Colonic mucosa (tissue), 4 donors: ENCODE data around the gene CCDC63. TPM values are rescaled to one million over a fixed set of nuclear protein-coding genes. Genes with fewer than 3 reads are reported as not detected.

Experiments used
- DNase-seq: peaks from one replicate; pipeline ENCODE4 v3.0.0-alpha.2; 2020
- H3K27ac ChIP-seq: fragments of 200-600 bp; one replicate; pipeline ENCODE4 v1.8.0; 2021
- H3K27me3 ChIP-seq: fragments of 200-600 bp; one replicate; pipeline ENCODE4 v1.8.0; 2021
- H3K36me3 ChIP-seq: fragments of 200-600 bp; one replicate; pipeline ENCODE4 v1.8.0; 2021
- H3K4me1 ChIP-seq: fragments of 200-600 bp; one replicate; pipeline ENCODE4 v1.8.0; 2021; ENCODE audit warnings: mild to moderate bottlenecking
- H3K4me3 ChIP-seq: fragments of 200-600 bp; one replicate; pipeline ENCODE4 v1.8.0; 2021
- H3K9ac ChIP-seq, 2 donors: one replicate each; pipeline ENCODE4 v1.7.0; 2013; ENCODE audit warnings: control low read depth in 2 of 2, low read depth in 2 of 2, low read length in 2 of 2
- H3K9me3 ChIP-seq: fragments of 200-600 bp; one replicate; pipeline ENCODE4 v1.8.0; 2021
- intact Hi-C: fragments of 100-400 bp; cut with DNase I; formaldehyde crosslinking; loops from one replicate; pipeline ENCODE4 v1.14.1; 2022
- total RNA-seq, 2 donors: library from RNA; stranded (reverse); fragmentation: NEBNext Ultra II Directional in 1 of 2; extraction: Animal tissue kit (Norgen Biotek cat#: 25700) in 1 of 2; gene quantifications; one replicate each; pipeline ENCODE4 v1.2.1, GENCODE V29; 2021
- TF ChIP-seq, protein P1 (sequence below): fragments of 200-600 bp; IDR thresholded peaks from one replicate; pipeline ENCODE4 v1.8.0; 2022; ENCODE audit warnings: antibody characterized with exemption, mild to moderate bottlenecking
- donor health status: healthy.
- donor health status: DM: no; HTN: no; CAD: no.
- donor health status: DM: no; HTN: no; CAD: no.

CCDC63 gene
- total RNA-seq, 2 donors from 2014 or later, result not detected

DNA sequence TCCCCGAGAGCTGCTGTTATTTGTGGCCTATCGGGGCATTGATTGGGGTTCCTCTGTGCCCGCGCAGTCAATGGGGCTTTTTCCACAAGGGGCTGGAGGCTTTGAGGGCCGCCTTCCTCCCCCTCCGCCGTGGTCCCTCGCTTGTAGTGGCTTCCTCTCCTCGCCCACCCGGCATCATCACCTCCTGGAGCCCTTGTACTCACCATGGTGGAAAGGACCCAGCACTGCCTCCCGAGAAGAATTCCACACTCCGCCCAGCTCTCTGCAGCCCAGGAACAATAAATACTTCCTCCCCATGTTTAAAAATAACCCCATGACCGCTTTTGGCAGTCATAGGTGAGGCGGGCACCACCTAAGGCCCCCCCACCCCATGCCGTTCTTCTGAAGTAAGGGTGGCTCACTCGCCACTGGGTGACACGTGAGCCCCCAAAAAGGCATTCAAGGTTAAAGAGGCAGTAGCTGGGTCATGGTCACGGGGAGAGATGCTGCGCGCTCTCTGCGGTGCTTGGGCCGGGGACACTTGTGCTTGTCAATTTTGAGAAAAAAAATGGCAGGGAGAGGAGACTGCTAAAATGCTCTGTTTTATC, 73.6 kb downstream of the CCDC63 start, which contains the start of gene MYL2:
MYL2 (minus strand) TSS at position 256 of the 587 bp plus-strand sequence; CDS start at position 206, 50 bp downstream.
- no peak for DNase-seq
- intact Hi-C loops, result no loop called here
- no peaks in the 10 kb centered on the region for H3K4me1 ChIP-seq

DNA sequence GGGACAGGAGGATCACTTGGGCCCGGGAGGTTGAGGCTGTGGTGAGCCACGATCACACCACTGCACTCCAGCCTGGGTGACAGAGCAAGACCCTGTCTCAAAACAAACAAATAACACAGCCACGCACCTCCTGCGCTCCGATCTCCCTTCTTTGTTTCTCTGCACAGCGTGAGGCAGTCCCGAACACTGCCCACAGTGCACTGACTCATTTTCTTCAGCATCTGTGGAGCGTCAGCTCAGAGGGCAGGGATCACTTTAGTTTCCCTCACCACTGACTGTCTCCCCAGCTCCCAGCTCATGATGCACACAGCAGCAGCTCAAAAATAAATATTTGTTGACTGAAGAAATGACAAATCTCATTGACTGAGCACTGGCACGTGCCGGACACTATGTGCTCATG, 74.5 kb downstream of the CCDC63 start:
- TF ChIP-seq, protein P1, sequence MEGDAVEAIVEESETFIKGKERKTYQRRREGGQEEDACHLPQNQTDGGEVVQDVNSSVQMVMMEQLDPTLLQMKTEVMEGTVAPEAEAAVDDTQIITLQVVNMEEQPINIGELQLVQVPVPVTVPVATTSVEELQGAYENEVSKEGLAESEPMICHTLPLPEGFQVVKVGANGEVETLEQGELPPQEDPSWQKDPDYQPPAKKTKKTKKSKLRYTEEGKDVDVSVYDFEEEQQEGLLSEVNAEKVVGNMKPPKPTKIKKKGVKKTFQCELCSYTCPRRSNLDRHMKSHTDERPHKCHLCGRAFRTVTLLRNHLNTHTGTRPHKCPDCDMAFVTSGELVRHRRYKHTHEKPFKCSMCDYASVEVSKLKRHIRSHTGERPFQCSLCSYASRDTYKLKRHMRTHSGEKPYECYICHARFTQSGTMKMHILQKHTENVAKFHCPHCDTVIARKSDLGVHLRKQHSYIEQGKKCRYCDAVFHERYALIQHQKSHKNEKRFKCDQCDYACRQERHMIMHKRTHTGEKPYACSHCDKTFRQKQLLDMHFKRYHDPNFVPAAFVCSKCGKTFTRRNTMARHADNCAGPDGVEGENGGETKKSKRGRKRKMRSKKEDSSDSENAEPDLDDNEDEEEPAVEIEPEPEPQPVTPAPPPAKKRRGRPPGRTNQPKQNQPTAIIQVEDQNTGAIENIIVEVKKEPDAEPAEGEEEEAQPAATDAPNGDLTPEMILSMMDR, result no peak
- Histone ChIP-seq H3K36me3 (no peaks in the 10 kb centered on the region), H3K4me3 (no peak overlapping the region), H3K9me3 (no peaks in the 10 kb centered on the region), H3K9ac (no peak overlapping the region), H3K27ac (no peak overlapping the region), H3K27me3 (no peaks in the 10 kb centered on the region), H3K4me1 (no peaks in the 10 kb centered on the region)
- intact Hi-C loops, result no loop called here
- DNase-seq, result no peak

More for the DNA sequence above, 73.6 kb downstream of the CCDC63 start, which contains the start of gene MYL2:
- Histone ChIP-seq H3K9me3 (no peaks in the 10 kb centered on the region), H3K27ac (no peak within 1 kb of the TSS), H3K27me3 (no peaks in the 10 kb centered on the region), H3K36me3 (no peaks in the 10 kb centered on the region), H3K4me3 (no peak within 1 kb of the TSS), H3K9ac (no peak within 1 kb of the TSS)
- TF ChIP-seq, protein P1, result no peak

DNA sequence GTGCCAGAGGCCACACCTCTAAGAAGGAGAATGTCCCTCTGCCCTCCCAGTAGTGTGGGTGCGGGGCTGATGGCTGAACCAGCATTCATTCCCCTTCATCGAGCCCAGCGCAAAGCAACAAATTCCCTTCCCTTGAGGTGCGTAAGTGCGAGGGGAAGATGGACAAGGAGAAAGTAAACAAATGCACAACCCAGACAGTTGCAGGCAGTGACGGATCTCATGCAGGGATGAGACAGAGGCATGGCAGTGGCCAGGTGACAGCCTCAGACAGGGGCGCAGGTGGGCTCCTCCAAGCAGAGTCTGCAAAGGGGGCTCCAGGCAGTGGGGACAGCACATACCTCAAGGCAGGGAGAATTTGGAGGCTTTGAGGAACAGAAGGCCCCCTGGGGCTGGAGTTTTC, 75.9 kb downstream of the CCDC63 start:
- no peak for DNase-seq
- H3K9ac ChIP-seq, result no peak overlapping the region
- no peaks in the 10 kb centered on the region for H3K9me3 ChIP-seq
- no peaks in the 10 kb centered on the region for H3K27me3 ChIP-seq
- H3K4me1 ChIP-seq, result no peaks in the 10 kb centered on the region
- no peak overlapping the region for H3K27ac ChIP-seq
- TF ChIP-seq, protein P1, result no peak
- no peaks in the 10 kb centered on the region for H3K36me3 ChIP-seq
- intact Hi-C loops, result no loop called here
- H3K4me3 ChIP-seq, result no peak overlapping the region

DNA sequence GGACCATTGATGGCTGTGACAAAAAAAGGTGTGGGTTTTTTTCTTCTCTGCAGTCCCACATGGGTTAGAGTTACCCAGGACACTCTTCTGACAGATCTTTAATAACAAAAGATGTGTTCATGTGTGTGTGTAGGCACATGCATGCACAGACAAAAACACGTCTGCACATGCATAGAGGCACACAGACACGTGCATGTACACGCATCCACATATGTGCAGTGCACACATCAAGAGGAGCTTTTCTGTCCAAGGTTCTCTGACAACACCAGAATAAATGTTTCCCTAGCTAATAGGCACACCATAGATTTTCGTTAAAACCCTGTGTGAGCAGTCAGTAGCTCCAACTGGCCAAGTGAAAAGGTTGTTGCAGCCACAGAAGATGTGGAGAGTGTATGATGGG, 76.4 kb downstream of the CCDC63 start:
- Histone ChIP-seq H3K27ac (no peak overlapping the region), H3K9ac (no peak overlapping the region), H3K36me3 (no peaks in the 10 kb centered on the region), H3K4me3 (no peak overlapping the region), H3K9me3 (no peaks in the 10 kb centered on the region), H3K4me1 (no peaks in the 10 kb centered on the region), H3K27me3 (no peaks in the 10 kb centered on the region)
- TF ChIP-seq, protein P1, result no peak
- intact Hi-C loops, result no loop called here
- DNase-seq, result no peak

DNA sequence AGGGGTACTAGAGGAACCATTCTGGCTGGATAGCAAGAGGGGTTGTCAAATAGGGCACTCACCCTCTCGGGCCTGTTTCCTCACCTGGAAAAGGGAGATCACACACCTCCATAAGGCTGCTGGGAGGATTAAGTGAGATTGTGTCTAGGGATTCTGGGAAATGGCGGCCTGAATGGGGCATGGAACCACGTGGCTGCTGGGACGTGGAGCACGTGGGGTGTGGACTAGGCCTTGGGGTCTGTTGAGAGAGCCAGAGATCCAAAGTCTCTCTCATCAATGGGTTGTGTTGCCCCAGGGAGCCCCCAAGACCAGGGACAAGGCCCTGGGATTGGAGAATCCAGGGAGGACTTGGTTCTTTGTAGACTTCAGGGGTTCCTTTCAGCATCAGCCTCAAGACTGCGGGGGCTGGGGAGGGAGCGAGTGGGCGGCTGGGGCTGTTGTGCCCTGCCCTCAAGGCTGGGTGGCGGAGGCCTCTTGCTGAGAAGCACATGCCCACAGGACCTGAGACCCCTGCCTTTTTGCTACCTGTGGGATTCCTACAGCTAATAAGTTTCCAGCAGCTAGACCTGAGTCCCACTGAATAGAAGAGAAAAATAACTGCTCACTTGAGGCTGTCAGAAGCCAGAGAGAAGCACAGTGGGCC, 77.0 kb downstream of the CCDC63 start:
- Histone ChIP-seq H3K9ac (no peak overlapping the region), H3K27ac (no peak overlapping the region), H3K9me3 (no peaks in the 10 kb centered on the region), H3K36me3 (no peaks in the 10 kb centered on the region), H3K27me3 (no peaks in the 10 kb centered on the region), H3K4me3 (no peak overlapping the region), H3K4me1 (no peaks in the 10 kb centered on the region)
- no peak for DNase-seq
- TF ChIP-seq, protein P1, result no peak
- intact Hi-C loops, result no loop called here
